GM18867 (cell line): Measurements from ENCODE around the gene DOK5.

Experiments used
- ATAC-seq: cut with Tn5 transposase; IDR thresholded peaks from one replicate; pipeline ENCODE4 v1.9.1; 2021; ENCODE audit warnings: mild to moderate bottlenecking, moderate library complexity; ENCODE audit not compliant: unreplicated experiment

The DOK5 gene

DNA sequence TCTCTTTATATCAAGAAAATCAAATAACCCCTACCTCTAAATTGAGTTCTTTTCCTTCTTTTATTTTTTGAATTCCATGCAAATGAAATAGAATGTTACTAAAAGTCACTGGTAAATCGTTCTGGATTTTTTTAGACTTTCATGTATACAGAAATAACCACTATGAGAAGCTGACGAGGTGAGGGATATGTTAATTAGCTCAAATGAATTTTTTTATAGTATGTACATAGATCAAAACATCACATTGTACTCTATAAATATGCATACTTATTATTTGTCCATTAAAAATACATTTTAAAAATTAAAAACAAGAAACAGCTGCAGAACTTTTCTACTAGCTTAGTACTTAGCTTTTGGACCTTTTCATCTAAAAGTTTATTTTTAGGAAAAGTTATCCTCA is 165.4 kb downstream of the DOK5 start:
- ATAC-seq: no peak

- ATAC-seq: no peak
Observed at GRCh38 chr20:54642864-54643667, 167.7 kb downstream of the DOK5 start.

- ATAC-seq: no peak
Observed at GRCh38 chr20:54643761-54644160, 168.4 kb downstream of the DOK5 start.

GRCh38 chr20:54645445-54646155 is 170.2 kb downstream of the DOK5 start:
- no peak for ATAC-seq

- ATAC-seq: no peak
Observed at GRCh38 chr20:54646156-54646517, 170.7 kb downstream of the DOK5 start.

DNA sequence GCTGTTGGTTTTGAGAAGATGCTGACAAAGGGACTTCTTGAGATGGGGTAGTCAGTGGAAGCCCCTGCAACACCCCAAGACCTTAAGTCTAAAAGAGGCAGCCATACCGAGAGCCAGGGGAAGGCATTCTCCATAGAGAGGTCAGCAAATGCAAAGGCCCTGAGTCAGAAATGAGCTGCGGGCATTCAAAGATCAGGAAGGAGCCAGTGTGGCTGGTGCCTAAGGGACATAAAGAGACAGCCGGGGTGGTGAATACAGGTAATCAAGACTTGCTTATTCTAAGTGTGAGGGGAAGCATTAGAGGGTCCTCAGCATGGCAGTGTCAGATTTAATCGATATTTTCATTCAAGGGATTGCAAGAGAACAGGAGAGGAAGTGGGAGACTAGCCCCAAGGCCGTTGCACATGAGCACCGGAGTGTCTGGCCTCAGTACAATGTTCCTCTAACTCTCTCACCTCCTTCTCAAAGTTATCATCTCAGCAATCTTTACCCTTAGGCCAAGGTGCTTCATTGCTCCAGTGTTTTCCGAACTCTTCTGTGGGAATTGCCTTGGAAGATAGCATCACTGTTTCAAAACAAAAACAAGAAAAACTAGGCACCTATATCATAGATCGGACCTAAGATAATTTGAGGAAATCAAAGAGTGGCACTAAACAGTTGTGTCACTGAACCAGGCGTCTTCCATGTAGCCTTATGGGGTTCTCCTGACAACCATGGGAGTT is 173.2 kb downstream of the DOK5 start:
- no peak for ATAC-seq

- peak; percentile 81 for ATAC-seq
Observed at GRCh38 chr20:54649511-54649962, 174.1 kb downstream of the DOK5 start.

DNA sequence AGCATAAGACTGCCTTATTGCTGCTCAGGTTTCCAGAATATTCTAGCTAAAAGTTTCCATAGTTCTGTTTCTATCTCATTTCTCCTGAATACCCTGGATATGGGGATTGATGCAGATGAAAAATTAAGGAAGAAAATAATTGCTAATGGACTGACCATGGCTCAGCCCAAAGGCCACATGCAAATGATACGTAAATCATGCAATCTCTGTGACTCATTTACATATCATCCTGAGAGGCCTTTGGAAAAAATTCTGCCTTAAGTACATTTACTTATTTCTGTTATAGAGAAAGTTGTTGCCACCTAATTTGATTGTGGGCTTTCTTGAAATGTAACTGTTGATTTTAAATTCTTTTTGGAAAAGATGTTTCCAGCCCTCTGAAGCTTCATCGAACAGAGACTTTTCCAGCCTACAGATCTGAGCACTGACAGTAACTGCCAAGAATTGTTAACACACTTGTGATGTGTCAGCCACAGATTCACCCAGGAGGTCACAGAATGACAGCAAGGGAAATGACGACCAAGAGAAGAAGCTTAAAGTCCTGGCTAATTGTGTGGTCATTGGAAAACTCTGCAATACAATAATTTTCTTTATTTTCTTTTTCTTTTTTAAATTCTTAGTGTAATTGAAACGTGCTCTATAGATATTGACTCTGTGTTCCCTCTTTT is 174.8 kb downstream of the DOK5 start:
- ATAC-seq: no peak

- ATAC-seq: no peak
Observed at GRCh38 chr20:54651252-54651651, 175.9 kb downstream of the DOK5 start.

- no peak for ATAC-seq
Observed at GRCh38 chr20:54654450-54654849, 179.1 kb downstream of the DOK5 start.

GRCh38 chr20:54657268-54657826 is 182.0 kb downstream of the DOK5 start:
- no peak for ATAC-seq

DNA sequence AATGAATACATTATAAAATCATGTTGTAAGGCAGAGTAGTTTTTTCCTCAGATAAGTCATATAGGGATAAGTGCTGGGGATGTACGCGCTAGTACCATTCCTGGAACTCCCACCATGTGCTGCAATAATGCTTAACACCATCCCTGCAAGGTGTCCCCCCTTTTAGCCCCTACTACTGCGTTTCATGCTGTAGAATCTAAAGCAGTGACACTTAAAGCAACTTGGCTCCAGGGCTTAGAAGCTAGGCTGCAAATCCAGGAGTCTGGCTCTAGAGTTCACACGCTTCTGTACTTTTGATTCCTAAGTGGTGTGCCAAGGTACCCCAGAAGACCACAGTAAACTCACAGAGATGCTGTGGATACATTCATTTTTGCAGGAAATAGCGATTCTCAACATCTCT is 183.1 kb downstream of the DOK5 start:
- ATAC-seq: no peak

DNA sequence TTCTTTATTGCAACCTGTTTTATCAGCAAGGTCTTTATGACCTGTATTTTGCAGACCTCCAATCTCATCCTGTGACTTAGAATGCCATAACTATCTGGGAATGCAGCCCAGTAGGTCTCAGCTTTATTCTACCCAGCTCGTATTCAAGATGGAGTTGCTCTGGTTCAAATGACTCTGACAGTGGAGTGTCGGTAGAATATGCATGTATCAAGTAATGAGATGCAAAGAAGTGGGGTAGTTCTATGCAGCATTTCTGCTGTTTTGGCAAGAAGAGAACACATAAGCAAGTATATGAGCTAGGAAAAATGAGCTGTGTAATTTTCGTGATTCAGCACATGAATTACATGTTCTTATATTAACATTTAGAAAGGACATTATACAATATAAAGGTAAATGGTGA is 185.9 kb downstream of the DOK5 start:
- ATAC-seq: no peak

DNA sequence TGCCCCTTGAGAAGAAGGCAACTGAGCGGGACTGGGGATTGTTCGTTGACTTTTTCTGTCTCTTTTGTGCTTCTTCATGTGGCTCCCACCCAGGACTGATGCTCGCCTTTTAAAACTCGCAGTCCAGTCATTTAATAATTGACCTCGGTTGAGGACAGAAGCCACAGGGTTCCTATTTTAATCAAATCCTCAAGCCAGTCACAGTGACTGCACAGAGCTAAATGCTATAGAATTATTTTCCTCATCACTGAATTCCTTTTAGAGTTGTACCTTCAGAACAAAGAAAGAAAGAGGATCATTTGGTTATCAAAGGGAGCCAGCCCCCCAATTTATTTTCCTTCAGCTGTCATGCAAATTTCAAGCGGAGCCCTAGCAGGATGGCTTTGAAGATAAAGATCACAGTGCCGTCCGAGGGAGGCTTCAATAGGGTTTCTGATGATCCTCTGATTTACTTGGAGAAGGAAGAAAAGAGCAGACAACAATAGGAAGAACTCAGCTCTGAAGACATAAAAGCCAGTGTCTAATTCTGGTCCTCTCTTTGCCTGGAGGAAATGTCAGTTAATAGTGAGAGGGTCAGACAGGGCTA is 186.6 kb downstream of the DOK5 start:
- no peak for ATAC-seq

GRCh38 chr20:54665812-54666211 is 190.4 kb downstream of the DOK5 start:
- ATAC-seq: peak; percentile 57

DNA sequence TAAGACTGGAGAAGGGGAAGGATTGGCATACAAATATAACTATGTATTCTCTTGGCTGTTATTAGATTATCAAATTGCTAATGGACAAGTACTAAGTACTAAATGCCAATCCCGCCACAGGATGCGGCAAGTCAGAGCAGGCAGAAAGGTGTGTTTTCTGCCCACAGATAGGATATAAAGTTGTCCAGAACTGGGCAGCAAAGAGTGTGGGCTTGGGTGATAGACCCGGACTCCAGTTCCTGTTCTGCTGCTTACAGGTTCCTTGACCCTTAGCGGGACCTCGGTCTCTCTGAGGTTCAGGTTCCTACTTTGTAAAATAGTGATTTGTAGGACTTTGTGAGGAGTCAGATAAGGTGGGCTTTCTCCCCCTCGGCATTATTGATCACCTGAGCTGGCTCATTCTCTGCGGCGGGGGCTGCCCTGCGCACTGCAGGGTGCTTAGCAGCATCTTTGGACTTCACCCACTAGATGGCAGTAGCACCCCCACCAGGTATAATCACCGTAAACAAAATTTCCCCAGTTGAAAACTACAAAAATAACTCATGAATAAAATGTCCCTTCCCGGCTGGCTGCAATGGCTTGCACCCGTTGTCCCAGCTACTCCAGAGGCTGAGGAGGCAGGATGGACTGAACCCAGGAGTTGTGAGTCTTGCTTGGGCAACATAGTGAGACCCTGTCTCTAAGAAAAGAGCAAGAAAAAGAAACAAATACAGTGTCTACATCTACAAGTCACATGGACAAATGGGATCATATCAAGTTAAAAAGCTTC is 193.1 kb downstream of the DOK5 start:
- ATAC-seq: peak; percentile 82

GRCh38 chr20:54669040-54669363 is 193.6 kb downstream of the DOK5 start:
- no peak for ATAC-seq

DNA sequence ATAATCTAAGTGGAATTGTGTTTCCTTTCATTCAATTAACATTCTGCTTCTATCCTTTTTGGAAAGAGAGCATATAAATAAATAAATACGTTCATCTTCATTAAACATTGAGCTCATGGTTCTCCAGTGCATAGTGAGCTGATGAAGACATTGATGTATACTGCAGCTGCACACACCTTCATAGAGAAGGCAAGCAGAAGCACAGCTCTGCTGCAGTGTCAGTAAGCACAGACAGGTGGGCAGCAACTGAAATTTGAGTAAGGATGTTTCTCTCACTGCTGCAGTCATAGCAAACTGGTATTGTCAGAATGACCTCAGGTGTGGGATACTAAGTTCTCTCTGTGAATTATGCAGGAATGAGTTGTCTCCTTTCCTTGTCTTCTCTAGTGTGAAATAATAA is 202.9 kb downstream of the DOK5 start:
- no peak for ATAC-seq

DNA sequence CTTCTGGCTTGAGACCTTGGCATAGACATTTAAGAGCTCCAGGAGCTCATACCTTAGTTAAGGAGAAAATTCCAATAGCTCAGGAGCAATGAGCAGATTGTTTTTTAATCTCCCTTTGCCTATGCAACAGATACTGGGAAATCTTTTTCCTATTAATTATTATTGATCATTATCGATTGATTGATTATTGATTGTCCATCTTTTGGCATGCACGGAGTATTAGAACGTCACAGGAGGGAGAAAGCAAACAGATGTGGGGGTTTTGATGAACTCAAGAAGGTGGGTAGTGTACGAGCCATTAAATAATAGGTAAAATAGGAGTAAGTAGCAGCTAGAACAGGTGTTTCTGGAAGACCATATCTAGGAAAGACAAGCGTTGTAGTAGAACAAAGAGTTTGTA is 205.0 kb downstream of the DOK5 start:
- ATAC-seq: no peak
